ENCODE measurements around the gene DPH5.

DNA sequence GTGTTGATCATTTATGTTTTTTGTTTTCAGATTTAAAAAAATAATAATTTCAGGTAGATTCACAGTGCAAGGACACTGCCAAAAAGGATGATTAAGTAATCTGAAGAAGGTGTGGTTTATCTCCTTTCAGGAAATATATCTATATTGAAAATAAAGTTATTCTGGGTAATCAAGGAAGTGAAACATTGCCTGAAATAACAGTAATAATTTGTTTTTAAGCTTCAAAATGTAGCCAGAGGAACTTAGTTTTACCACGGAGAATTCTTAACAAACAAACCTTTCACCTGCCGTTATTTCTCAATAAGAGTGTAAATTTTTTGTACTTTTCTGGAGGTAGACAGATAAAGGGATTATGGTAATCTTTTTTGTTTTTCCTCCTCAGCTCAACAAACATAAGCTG, 2.9 kb upstream of the DPH5 start:
- TF ChIP-seq CTCF (IDR thresholded peaks at IDR 0.05) (no peak), ZFX (IDR thresholded peaks at IDR 0.05; ENCODE audit: borderline replicate concordance) (no peak)
